AG09309 (cell line): ENCODE measurements around the gene BAIAP2L1.

Experiments
- DNase-seq: peaks from one replicate; pipeline ENCODE4 v3.0.0-alpha.2; 2010; ENCODE audit warnings: low read depth
- H3K4me3 ChIP-seq: 2 replicates; pipeline ENCODE4 v1.5.1; 2011; ENCODE audit warnings: mild to moderate bottlenecking, low read depth, low read length, moderate library complexity; ENCODE audit not compliant: control insufficient read depth
- CTCF ChIP-seq: IDR thresholded peaks from 2 replicates; pipeline ENCODE4 v1.5.1; 2011; ENCODE audit warnings: mild to moderate bottlenecking, low read depth, low read length, inconsistent platforms; ENCODE audit not compliant: insufficient read depth, control insufficient read depth; ENCODE audit errors: missing control alignments

BAIAP2L1 gene

DNA sequence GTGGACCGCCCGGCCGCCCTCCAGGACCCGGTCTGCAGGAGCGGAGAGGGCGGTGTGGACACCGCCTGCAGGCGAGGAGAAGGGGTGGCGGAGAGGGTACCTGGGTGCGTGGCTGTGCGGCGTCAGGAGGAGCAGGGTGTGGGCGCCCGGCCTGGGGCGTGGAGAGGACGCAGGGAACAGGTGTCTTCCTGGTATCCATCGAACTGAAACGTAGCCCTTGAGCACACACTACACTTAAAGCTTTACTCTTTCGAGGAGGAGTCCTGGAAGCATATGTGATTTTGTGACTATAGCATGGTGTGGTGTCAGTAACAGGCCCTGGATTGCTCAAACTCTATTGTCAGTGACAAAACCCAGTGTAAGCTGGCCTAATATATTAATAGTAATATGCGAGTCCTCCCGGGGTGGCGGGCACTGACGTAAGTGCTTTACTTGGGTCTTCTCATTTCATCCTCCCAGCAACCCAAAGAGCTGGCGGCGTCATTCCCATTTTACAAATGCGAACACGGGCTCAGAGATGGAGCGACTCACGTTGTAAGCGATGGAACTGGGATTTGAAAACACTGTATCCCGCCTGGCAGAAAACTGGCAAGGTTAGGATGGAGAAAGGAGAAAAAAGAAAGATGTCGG lies 148.3 kb downstream of the BAIAP2L1 start:
- DNase-seq: no peak
- TF ChIP-seq CTCF: peak; percentile 7

GRCh38 chr7:98251601-98252424 lies 149.1 kb downstream of the BAIAP2L1 start, which contains the start of gene TECPR1:
Gene TECPR1 (minus strand): TSS chr7:98252232. CDS start chr7:98246146, 6,086 bp downstream.
- DNase-seq: peak; percentile 47
- no peak for TF ChIP-seq CTCF

More for the DNA sequence above, 148.3 kb downstream of the BAIAP2L1 start:
- peak overlapping the region; percentile 100 for H3K4me3 ChIP-seq

DNA sequence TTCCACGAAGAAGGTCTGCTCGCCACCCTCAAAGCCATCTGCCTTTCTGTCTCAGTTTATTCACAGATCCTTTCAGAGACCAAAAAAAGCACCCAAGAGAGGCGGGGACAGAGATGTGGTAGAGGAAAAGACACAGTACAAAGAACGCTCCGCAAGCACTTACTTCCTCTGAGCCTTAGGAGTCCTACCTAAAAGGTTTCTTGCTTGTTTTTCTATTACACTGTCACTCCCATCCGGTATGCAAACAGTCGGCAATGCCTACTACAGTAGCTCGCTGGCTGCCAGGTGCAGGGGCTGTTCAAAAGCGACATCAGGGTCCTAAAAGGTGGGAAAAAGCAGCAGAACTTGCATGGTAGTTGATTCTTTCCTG lies 149.7 kb downstream of the BAIAP2L1 start:
- no peak for DNase-seq
- no peak for TF ChIP-seq CTCF
- peak overlapping the region; percentile 100 for H3K4me3 ChIP-seq

More at GRCh38 chr7:98251601-98252424, 149.1 kb downstream of the BAIAP2L1 start, which contains the start of gene TECPR1:
- H3K4me3 ChIP-seq: peak within 1 kb of the TSS; percentile 100

- H3K4me3 ChIP-seq: no peak overlapping the region
- no peak for TF ChIP-seq CTCF
- no peak for DNase-seq
These were observed 150.1 kb downstream of the BAIAP2L1 start for GRCh38 chr7:98250789-98251188.

GRCh38 chr7:98249106-98249505 lies 151.8 kb downstream of the BAIAP2L1 start:
- DNase-seq: no peak
- TF ChIP-seq CTCF: no peak
- H3K4me3 ChIP-seq: no peak overlapping the region

DNA sequence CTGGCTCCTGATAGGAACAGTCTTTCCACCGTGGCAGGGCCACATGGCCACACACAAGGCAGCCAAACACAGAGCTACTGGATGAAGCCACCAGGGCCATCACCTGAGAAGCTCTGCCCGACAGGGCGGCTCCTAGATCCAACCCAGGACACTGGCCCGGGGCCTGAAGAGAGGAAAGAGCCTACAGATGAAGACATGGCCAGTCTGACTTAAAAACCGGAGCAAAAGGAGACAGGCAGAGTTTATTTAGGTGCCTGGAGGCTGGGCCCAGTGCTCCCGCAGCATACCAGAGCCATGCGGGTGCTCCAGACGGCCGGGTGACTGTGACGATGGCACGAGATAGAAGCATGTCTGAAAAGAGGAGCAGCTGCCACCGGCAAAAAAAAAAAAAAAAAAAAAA lies 152.7 kb downstream of the BAIAP2L1 start:
- H3K4me3 ChIP-seq: no peak overlapping the region
- DNase-seq: no peak
- TF ChIP-seq CTCF: no peak
